Fibroblast of peridontal ligament (primary cell): ENCODE results near the gene KRTAP13-4.

Experiments
- DNase-seq: peaks from one replicate; pipeline ENCODE4 v3.0.0-alpha.2; 2010; ENCODE audit errors: extremely low read depth

The KRTAP13-4 gene

GRCh38 chr21:30430170-30430655, at the start of gene KRTAP13-4:
Gene KRTAP13-4, plus strand, starts transcription at chr21:30430220. Its CDS starts 56 bp downstream, at chr21:30430276.
- no peak for DNase-seq

GRCh38 chr21:30382201-30382600, 47.8 kb upstream of the KRTAP13-4 start:
- no peak for DNase-seq

- DNase-seq, result no peak
Measured at GRCh38 chr21:30391492-30392025, 38.5 kb upstream of the KRTAP13-4 start.

GRCh38 chr21:30395731-30396130, 34.3 kb upstream of the KRTAP13-4 start, which contains the start of gene KRTAP13-1:
Gene KRTAP13-1, plus strand, starts transcription at chr21:30396031. Its CDS starts 56 bp downstream, at chr21:30396087.
- no peak for DNase-seq

GRCh38 chr21:30408782-30409494, 21.1 kb upstream of the KRTAP13-4 start:
- DNase-seq, result no peak

- no peak for DNase-seq
Measured at GRCh38 chr21:30415993-30416392, 14.0 kb upstream of the KRTAP13-4 start.

- no peak for DNase-seq
Measured at GRCh38 chr21:30425826-30426225, 4.2 kb upstream of the KRTAP13-4 start, which contains the start of gene KRTAP13-3. Gene KRTAP13-3, minus strand, starts transcription at chr21:30425926. Its CDS starts 14 bp downstream, at chr21:30425912.

- DNase-seq, result no peak
Measured at GRCh38 chr21:30426731-30427130, 3.3 kb upstream of the KRTAP13-4 start.

- no peak for DNase-seq
Measured at GRCh38 chr21:30434033-30434631, 4.1 kb downstream of the KRTAP13-4 start.

GRCh38 chr21:30437010-30437565, 7.1 kb downstream of the KRTAP13-4 start:
- DNase-seq, result no peak

GRCh38 chr21:30439975-30440374, 10.0 kb downstream of the KRTAP13-4 start, which contains the start of gene KRTAP15-1:
Gene KRTAP15-1, plus strand, starts transcription at chr21:30440275. Its CDS starts 53 bp downstream, at chr21:30440328.
- DNase-seq, result no peak

GRCh38 chr21:30443226-30443625, 13.2 kb downstream of the KRTAP13-4 start:
- no peak for DNase-seq

- no peak for DNase-seq
Measured at GRCh38 chr21:30444204-30444603, 14.2 kb downstream of the KRTAP13-4 start.

- DNase-seq, result no peak
Measured at GRCh38 chr21:30447056-30447455, 17.0 kb downstream of the KRTAP13-4 start.

GRCh38 chr21:30448514-30448913, 18.5 kb downstream of the KRTAP13-4 start:
- DNase-seq, result no peak

- no peak for DNase-seq
Measured at GRCh38 chr21:30463713-30464112, 33.7 kb downstream of the KRTAP13-4 start.

- no peak for DNase-seq
Measured at GRCh38 chr21:30468900-30469714, 39.1 kb downstream of the KRTAP13-4 start.

- DNase-seq, result no peak
Measured at GRCh38 chr21:30478004-30478403, 48.0 kb downstream of the KRTAP13-4 start.

- no peak for DNase-seq
Measured at GRCh38 chr21:30479259-30479658, 49.2 kb downstream of the KRTAP13-4 start.

GRCh38 chr21:30480145-30480544, 50.1 kb downstream of the KRTAP13-4 start, which contains the start of gene KRTAP19-1:
Gene KRTAP19-1, minus strand, starts transcription at chr21:30480367. Its CDS starts 50 bp downstream, at chr21:30480317.
- no peak for DNase-seq
